ENCODE data around the gene PARM1.

PARM1 gene

DNA sequence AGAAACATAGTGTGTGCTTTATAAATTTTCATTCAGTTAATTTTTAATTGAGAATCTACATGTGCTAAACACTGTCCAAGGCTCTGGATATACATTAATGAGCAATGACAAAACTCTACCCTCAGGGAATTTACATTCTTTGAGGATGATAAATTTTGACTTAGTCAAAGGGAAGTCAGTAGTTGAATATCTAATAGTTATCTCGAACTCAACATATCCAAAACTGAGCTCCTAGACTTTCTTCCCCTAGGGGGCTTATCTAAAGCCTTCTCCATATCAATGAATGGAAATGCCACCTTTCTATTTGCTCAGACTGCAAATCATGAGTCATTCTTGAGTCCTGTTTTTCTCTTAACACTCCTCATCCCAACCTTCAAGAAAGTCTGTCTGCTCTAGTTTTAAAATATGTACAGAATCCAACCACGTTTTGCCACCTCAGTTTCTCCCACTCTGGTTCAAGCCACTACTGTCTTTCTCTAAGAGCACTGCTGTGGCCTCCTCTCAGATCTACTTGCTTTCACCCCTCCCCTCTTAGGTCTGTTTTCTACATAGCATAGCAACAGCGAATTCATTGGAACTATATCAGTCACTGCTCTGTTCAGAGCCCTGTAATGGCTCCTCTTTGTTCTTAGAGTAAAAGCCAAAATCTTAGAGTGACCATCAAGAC is 9.5 kb downstream of the PARM1 start:
- no peak for DNase-seq (ENCODE audit: low read depth)

- no peak for DNase-seq (ENCODE audit: low read depth)
These were observed 10.0 kb downstream of the PARM1 start for GRCh38 chr4:74942918-74943253.

DNA sequence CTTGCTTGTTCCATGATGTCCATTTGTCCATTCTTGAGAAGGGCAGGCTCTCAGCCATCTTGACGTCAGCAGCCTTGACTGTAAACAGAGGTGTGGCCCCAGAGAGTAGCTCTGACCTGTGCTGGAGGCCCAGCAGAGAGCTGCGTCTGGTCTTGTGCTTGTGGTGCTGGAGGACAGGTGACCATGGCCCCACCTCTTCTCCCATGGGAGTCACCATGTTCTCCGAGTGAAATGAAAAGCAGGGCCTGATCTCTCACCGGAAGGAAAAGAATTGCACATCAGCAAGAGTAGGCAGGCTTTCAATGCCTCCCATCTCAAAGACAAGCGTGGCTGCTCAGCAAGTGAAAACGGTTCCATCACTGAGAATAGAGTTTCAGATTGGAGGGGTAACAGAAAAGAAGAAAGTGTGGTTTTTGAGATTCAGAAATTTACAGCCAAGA is 11.5 kb downstream of the PARM1 start:
- DNase-seq (ENCODE audit: low read depth): no peak

- no peak for DNase-seq (ENCODE audit: low read depth)
These were observed 13.3 kb downstream of the PARM1 start for GRCh38 chr4:74946196-74946595.

DNA sequence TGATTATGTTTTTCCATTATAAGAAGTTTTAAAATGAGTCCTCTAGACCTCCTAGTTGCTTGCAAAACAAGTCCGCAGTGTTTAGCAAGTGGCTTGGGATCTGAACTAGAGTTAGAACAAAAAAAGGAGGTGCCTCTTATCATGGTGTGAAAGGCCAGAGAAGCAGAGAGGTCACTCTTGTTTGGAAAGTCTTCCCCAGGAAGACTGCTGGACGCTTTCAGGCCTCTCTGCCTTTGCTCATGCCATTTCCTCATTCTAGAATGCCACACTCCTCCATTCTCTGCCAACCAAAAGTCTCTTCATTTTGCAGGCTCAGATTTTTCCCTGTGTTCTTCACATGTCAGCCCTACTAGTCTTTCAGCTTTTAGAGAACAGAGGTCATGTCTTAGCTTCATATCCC is 14.9 kb downstream of the PARM1 start:
- DNase-seq (ENCODE audit: low read depth): no peak

DNA sequence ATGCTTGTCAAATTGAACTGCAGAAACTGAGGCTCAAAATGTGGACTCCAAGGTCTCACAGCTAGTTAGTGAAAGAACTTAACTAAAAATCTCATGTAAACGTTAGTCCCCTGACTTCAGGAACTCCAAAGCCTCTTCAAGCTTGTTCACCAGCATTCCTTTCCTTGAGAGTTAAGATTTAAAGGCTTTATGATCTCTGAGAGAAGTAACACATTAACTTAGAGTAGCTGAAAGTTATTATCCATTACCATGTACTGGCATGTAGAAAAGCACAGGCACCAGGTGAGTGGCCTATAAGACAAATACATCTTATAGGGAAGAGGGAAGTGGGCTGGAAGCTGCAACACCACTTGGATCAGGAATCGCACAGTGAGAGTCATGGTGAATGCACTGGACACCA is 15.3 kb downstream of the PARM1 start:
- DNase-seq (ENCODE audit: low read depth): no peak

GRCh38 chr4:74950200-74950599 is 17.3 kb downstream of the PARM1 start:
- DNase-seq (ENCODE audit: low read depth): no peak

GRCh38 chr4:74950882-74951281 is 18.0 kb downstream of the PARM1 start:
- DNase-seq (ENCODE audit: low read depth): no peak

GRCh38 chr4:74953647-74954046 is 20.7 kb downstream of the PARM1 start:
- no peak for DNase-seq (ENCODE audit: low read depth)

- no peak for DNase-seq (ENCODE audit: low read depth)
These were observed 26.0 kb downstream of the PARM1 start for GRCh38 chr4:74958881-74959280.

DNA sequence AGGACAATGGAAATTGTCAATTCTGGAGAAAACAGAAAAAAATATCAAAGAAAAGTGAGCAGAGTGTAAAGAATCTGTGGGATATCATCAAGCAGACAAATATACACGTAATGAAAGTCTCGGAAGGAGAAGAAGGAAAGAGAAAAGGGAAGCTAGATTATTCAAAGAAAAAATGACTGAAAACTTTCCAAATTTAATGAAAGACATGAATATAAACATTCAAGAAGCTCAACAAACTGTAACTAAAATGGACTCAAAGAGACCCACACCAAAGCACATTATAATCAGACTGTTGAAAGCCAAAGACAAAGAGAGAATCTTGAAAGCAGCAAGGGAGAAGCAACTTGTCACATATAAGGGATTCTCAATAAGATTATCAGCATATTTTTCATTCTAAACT is 28.3 kb downstream of the PARM1 start:
- no peak for DNase-seq (ENCODE audit: low read depth)

GRCh38 chr4:74962584-74962983 is 29.7 kb downstream of the PARM1 start:
- no peak for DNase-seq (ENCODE audit: low read depth)

DNA sequence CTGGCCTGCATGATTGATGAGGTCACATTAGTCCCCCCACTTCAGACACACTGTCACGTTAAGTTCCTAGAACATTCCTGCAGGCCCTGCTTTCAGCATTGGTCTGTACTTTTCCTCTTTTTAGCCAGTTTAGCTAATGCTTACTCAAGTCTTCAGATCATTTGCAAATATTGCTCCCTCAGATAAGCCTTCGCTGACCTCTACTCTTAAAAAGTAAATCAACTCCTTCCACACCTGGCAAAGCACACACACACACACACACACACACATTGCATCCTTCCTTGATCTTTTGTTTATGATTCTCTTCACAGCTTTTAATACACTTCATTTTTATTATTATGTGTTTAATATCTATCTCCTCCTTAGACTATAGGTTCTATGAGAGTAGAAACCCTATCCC is 31.4 kb downstream of the PARM1 start:
- no peak for DNase-seq (ENCODE audit: low read depth)

DNA sequence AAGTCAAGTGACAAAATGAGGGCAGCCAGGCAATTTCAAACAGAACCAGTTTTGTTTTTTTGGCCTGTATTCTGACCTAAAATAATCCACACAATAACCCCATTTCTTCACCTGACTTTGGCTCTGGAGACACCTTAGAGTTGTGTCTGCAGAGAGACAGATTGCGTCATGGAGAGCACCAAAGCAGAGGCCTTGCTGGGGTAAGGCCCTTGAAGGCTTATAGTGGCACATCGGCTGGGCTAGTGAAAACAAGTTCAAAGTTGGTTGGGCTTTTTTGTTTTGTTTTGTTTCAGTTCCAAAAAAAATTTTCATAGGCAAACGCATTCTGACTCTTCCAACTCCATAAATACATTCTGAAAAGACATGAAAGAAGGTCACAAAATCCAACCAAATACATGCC is 34.4 kb downstream of the PARM1 start:
- no peak for DNase-seq (ENCODE audit: low read depth)

GRCh38 chr4:74968456-74969164 is 35.7 kb downstream of the PARM1 start:
- no peak for DNase-seq (ENCODE audit: low read depth)

GRCh38 chr4:74969507-74970474 is 36.9 kb downstream of the PARM1 start:
- no peak for DNase-seq (ENCODE audit: low read depth)

DNA sequence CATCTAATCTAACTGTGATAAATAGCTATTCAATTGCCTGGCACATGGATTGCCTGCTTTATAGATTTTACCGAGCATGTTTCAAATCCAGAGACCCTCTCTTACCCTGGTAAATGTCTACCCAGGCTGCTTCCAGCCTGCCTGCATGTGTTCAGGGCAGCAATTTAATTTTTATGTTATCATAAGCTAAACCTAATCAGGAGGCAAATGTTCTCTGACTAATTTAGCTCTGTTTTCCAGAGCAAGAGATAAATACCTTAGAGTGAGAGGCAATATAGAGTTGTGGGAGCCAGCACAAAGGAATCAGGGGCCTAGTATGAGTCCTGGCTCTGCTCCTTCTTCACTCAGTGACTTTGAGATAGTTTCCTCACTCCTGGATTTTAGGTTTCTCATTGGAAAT is 37.7 kb downstream of the PARM1 start:
- DNase-seq (ENCODE audit: low read depth): no peak

DNA sequence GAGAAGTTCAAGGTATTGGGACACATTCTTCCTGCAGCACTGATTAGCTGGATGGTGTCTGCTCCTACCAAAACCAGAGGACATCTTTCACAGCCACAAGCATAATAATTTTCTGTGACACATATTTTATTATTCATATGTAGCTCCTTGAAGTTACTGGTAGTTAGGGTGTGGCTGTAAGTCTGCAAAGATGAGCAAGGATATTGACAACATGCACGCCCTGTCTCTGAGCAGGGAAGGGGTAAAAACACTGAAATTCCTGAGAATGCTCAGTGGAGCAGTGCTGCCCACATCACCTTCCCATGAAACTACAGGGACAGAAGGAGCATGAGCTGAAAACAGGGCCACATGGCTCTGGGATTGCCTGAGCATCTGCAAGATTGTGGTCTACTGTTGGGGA is 38.9 kb downstream of the PARM1 start:
- no peak for DNase-seq (ENCODE audit: low read depth)

- DNase-seq (ENCODE audit: low read depth): no peak
These were observed 42.2 kb downstream of the PARM1 start for GRCh38 chr4:74975082-74975481.

DNA sequence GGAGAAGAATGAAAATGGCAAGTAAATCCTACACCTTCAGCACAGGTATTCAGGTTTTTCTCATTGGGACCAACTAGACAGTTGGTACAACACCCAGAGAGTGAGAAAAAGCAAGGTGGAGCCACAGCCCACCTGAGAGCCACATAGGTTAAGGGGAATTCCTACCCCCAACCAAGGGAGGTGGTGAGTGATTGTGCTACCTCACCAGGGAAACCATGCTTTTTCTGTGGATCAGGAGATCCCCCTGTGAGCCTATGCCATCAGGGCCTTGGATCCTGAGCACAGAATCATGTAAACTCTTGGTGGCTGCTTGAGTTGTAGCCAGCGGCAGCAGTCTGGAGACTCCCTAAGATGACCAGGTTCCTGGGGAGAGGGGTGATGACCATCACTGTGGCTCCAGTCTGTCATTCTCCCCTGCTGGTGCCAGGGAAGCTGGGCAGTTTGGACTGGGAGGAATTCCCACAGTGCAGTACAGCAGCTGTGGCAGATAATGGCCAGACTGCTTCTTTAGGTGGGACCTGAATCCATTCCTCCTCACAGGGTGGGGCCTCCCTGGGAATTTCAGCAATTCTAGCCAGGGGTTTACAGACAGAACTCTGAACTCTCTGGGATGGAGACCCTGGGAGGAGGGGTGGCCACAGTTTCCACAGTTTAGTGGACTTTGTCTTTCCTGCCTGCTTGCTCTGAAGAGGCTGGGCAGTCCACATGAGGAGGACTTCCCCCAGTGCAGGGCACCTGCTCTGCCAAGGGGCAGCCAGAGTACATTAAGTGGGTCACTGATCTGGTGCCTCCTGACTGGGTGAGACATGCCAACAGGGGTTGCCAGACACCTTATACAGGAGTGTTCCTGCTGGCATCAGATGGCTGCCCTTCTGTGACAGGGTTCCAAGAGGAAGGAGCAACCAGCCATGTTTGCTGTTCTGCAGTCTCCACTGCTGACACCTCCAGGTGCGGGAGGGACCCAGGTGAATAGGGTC is 43.2 kb downstream of the PARM1 start:
- DNase-seq (ENCODE audit: low read depth): no peak

- no peak for DNase-seq (ENCODE audit: low read depth)
These were observed 49.8 kb downstream of the PARM1 start for GRCh38 chr4:74982546-74983252.
